Measurements from ENCODE around the gene TRPM2. TPM values are rescaled to one million over a fixed set of nuclear protein-coding genes. Genes with fewer than 3 reads are reported as not detected.

Gene TRPM2
- total and polyA plus RNA-seq, 12 donors: 1.5 to 28.3 (median 11.3) TPM

- no peaks in the 10 kb centered on the region for H3K9me3 ChIP-seq (replicated peaks in 1 of 3)
- intact Hi-C loops (cut with DNase I): no loop called here
- H3K4me1 ChIP-seq (replicated peaks in 1 of 2): no peaks in the 10 kb centered on the region
- H3K36me3 ChIP-seq (replicated peaks in 1 of 2): peaks cover 0 to 58% of the 10 kb centered on the region in 2 donors
- no peaks in the 10 kb centered on the region for H3K27me3 ChIP-seq
- TF ChIP-seq POLR2A (IDR thresholded peaks at IDR 0.05) (no peak), CTCF (IDR thresholded peaks at IDR 0.05) (no peak)
- DNase-seq: no peak
- no peak overlapping the region for H3K4me3 ChIP-seq
- H3K27ac ChIP-seq: no peak overlapping the region
- WGBS, 4 donors: 94 to 97% (median 95%) methylated on average over 6 to 19 of the region's 19 CpGs; no CpG with 5 or more reads in 1 of the 4 donors
Measured at GRCh38 chr21:44312716-44313115, 40.7 kb upstream of the TRPM2 start.

DNA sequence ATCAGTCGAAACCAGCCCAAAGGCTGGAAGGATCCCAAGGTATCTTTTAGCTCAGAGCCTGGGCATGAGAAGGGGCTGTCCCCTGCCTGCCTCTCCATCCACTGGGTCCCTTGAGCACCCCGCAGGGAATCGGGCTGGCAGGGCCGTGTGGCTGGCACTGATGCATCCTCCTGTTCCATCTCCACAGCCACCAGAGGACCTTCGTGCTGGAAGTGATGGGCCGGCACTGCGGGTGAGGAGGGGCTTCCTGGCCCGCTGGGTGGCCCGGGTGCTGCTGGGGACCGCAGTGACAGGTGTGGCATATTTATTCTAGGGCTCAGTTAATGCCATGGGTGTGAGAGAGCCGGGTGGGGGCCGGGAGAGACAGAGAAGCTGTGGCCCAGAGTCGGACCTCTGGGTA, 40.0 kb upstream of the TRPM2 start:
- no peak for DNase-seq
- WGBS, 4 donors: 88 to 100% (median 93%) methylated on average over 4 to 13 of the region's 13 CpGs
- H3K27ac ChIP-seq: no peak overlapping the region
- TF ChIP-seq CTCF (IDR thresholded peaks at IDR 0.05): no peak
- TF ChIP-seq POLR2A (IDR thresholded peaks at IDR 0.05): no peak
- H3K36me3 ChIP-seq (replicated peaks in 1 of 2): peaks cover 0 to 62% of the 10 kb centered on the region in 2 donors
- H3K4me3 ChIP-seq: no peak overlapping the region
- H3K27me3 ChIP-seq: no peaks in the 10 kb centered on the region
- no peaks in the 10 kb centered on the region for H3K4me1 ChIP-seq (replicated peaks in 1 of 2)
- intact Hi-C loops (cut with DNase I): no loop called here
- H3K9me3 ChIP-seq (replicated peaks in 1 of 3): no peaks in the 10 kb centered on the region

GRCh38 chr21:44314128-44314527, 39.3 kb upstream of the TRPM2 start:
- 87 to 96% (median 93%) methylated on average over 7 to 15 of the region's 15 CpGs for WGBS, 4 donors
- DNase-seq: no peak
- H3K27ac ChIP-seq: no peak overlapping the region
- no peak overlapping the region for H3K4me3 ChIP-seq
- peaks cover 0 to 62% of the 10 kb centered on the region in 2 donors for H3K36me3 ChIP-seq (replicated peaks in 1 of 2)
- TF ChIP-seq POLR2A (IDR thresholded peaks at IDR 0.05): no peak
- intact Hi-C loops (cut with DNase I): no loop called here
- no peaks in the 10 kb centered on the region for H3K27me3 ChIP-seq
- no peaks in the 10 kb centered on the region for H3K4me1 ChIP-seq (replicated peaks in 1 of 2)
- H3K9me3 ChIP-seq (replicated peaks in 1 of 3): no peaks in the 10 kb centered on the region

DNA sequence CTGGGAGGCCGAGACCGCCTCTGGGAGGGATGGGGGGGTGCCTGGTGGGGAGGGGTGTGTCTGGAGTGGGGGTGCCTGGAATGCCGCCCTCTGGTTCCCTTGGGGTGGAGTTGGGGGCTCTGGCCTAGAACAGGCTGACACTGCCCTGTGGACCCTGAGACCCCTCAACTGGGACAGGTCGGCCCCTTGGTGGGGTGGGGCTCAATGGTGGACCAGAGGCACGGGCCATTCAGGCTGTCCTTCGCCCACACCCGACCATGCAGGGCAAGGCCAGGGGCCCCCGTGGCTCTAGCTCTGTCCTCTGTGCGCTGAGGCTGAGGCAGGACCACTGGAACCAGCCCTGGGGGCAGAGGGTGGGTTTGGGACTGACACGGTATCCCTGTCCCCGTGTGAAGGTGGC, 38.9 kb upstream of the TRPM2 start:
- Histone ChIP-seq H3K27me3 (no peaks in the 10 kb centered on the region), H3K9me3 (replicated peaks in 1 of 3) (no peaks in the 10 kb centered on the region), H3K27ac (no peak overlapping the region), H3K4me3 (no peak overlapping the region), H3K4me1 (replicated peaks in 1 of 2) (no peaks in the 10 kb centered on the region), H3K36me3 (replicated peaks in 1 of 2) (peaks cover 0 to 62% of the 10 kb centered on the region in 2 donors)
- TF ChIP-seq CTCF (IDR thresholded peaks at IDR 0.05) (no peak), POLR2A (IDR thresholded peaks at IDR 0.05) (no peak)
- 82 to 93% (median 85%) methylated on average over 2 to 11 of the region's 11 CpGs for WGBS, 4 donors
- intact Hi-C loops (cut with DNase I): no loop called here
- no peak for DNase-seq

- DNase-seq: no peak
- no peak for TF ChIP-seq POLR2A (IDR thresholded peaks at IDR 0.05)
- TF ChIP-seq CTCF (IDR thresholded peaks at IDR 0.05): no peak
- intact Hi-C loops (cut with DNase I): no loop called here
- Histone ChIP-seq H3K36me3 (replicated peaks in 1 of 2) (peaks cover 0 to 68% of the 10 kb centered on the region in 2 donors), H3K27me3 (no peaks in the 10 kb centered on the region), H3K27ac (no peak overlapping the region), H3K4me3 (no peak overlapping the region), H3K9me3 (replicated peaks in 1 of 3) (no peaks in the 10 kb centered on the region), H3K4me1 (replicated peaks in 1 of 2) (no peaks in the 10 kb centered on the region)
- 91 to 95% (median 95%) methylated on average over 4 to 16 of the region's 16 CpGs; no CpG with 5 or more reads in 1 of the 4 donors for WGBS, 4 donors
Measured at GRCh38 chr21:44315691-44316203, 37.7 kb upstream of the TRPM2 start.
